NCI-H1048 (cell line): ENCODE measurements around the gene TXNL4A.

Experiments used
- DNase-seq: peaks from one replicate; lab custom pipeline; 2025; lab: John Stamatoyannopoulos, UW

The TXNL4A gene

DNA sequence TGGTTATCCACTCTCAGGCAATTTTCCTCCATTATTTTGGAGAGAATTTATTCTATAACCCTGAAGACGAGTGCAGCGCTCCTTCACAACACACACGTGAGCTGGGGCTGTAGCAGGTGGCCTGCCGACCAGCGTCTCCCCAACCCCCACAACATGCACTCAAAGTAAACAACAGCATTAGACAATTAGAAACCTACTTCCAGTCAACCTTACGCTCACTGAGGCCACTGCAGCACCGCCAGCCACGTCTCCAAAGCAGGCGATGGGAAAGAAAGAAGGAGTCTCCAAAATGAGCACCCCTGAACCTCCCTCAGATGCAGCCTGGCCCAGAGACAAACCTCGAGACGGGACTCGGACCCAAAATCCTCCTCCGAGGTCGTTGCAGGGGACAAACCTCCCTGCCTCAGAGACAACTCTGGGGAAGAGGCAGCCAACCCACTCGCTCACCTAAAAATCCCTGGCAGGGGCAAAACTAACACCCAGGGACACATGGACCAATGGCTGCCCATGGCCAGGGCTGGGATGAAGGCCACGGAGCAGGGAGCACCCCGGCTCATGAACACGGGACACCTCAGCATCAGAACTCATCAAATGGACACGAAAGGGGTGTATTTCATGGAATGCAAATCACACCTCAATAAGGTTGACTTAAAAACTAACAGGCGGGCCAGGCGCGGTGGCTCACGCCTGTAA is 39.5 kb downstream of the TXNL4A start:
- no peak for DNase-seq

DNA sequence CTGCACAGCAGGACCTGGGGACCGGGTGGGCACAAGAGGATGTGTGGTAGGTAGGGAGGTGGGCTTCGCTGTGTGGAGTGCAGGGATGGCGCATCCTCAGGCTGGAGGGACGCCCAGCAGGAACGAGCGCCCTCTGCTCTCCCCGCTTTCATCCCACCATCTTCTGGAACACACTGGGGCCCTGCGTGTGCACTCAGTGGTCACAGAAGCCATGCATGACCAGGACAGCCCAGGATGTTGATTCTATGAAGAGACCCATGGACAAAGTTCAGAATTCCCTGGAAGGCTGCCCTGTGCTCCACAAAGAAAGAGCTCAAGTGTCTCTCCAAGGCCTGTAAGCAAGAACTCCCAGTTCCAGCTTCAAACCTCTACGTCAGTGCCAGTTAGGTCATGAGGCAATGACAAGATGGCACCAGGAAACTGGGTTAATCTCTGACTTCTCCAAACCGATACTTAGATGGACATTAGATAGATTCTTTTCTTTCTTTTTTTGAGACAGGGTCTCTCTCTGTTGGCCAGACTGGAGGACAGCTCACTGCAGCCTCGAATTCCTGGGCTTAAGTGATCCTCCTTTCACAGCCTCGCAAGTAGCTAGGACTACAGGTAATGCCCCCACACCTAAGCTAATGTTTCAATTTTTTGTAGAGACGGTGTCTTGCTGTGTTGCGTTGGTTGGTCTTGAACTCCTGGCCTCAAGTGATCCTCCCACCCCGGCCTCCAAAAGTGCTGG is 40.3 kb downstream of the TXNL4A start:
- no peak for DNase-seq

DNA sequence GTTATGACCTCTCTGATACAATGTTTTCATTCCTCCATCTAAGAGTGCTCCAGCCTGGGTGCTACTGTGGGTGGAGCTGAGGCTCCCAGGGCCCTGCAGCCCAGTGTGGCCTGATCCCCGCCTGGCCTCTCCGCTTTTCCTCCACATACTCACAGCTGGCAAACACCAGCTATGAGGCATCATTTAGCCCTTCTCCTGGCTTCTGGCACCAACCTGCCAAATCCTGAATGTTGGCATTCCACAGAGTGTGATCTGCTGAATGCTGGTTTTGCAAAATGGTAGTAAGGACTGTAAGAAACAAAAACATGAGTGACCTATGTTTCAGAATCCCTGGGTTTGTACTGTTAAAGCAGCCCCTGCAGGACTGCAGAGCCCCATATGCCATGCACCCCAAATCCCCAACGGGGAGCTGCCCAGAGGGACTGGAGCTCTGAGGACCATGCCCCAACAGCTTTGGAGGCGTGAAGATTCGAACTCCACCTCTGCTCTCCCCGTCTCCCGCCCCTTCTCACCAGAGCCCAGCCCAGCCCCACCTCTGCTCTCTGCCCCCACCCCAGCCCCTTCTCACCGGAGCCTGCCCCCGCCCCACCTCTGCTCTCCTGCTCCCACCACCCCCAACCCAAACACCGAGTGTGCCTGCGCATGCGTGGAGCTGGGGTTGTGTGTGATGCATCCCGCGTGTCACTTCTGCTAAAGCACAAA is 41.2 kb downstream of the TXNL4A start:
- DNase-seq: no peak

DNA sequence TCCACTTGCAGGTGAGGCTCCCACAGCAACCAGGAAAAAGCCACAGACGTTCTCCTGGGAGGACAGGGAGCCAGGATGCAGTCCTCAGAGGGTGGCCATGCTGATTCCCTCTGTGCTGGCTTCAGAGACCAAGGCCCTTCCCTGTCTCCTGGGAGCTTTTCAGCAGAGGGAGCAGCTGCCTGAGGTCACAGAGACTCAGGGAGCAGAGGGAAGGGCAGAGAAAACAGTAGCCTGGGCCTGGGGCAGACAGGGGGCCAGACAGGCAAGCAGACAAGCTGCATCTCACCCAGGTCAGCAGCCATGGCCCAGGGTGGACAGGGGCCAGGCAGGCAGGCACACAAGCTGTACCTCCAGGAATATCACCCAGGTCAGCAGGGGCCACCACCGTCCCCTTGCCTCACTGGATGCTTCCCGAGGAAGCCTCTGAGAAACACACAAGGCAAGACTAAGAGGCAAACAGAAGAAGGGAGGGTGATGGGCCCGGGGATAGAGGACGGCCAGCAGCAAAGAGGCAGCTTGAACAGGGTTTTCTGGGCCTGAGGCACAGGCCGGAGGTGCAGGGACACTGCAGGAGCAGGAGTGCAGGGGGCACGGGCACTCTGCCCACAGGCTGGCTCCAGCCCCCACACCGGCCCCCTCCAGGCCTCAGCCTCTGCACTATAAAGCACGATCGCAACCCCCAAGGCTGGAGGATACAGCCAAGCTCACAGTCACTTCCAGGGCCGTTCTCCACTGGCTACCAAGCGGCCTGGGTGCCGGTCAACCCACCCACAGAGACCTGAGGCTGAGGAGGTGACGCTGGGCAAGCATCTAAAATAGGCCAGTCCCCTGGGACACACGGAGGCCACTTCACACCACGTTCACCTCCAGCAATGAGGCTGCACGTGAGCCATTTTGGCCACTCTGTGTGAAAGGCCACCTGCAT is 43.0 kb downstream of the TXNL4A start:
- no peak for DNase-seq

DNA sequence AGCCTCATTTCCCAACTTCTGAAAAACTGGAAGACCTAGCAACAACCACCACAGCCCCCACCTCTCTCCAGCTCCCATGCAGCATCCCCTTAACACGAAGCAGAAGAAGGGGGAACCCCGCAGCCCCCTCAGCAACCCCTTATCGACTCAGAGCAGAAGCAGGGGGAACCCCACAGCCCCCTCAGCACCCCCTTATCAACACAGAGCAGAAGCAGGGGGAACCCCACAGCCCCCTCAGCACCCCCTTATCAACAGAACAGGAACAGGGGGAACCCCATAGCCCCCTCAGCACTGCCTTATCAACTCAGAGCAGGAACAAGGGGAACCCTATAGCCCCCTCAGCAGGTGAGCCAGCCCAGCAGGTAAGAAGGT is 43.6 kb downstream of the TXNL4A start:
- DNase-seq: no peak

DNA sequence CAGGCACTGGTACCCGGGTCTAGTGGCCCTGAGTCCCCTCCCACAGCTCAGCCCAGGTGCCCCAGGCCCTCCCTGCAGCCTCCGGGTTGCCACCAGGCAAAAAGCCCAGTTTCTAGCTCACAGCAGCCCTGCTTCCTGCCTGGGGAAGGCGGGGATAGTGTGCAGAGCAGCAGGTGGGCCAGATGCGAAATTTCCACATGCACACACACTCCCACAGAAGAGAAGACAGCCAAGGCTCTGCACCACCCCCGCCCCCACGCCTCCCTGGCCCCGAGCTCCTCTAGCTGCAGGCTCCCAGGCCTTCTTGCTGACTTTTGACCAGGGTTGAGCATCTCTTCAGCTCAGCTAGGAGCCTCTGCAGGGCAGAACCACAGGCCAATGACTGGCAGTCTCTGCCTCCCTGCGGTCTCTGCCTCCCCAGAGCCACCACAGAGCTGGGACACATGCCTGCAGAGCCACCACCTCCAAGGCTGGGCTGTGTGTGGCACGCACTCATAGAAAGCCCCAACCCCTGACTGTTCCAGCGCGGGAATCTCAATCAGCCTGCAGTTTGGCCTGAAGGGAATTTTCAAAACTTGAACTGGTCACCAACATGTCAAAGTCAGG is 44.1 kb downstream of the TXNL4A start:
- DNase-seq: no peak

DNA sequence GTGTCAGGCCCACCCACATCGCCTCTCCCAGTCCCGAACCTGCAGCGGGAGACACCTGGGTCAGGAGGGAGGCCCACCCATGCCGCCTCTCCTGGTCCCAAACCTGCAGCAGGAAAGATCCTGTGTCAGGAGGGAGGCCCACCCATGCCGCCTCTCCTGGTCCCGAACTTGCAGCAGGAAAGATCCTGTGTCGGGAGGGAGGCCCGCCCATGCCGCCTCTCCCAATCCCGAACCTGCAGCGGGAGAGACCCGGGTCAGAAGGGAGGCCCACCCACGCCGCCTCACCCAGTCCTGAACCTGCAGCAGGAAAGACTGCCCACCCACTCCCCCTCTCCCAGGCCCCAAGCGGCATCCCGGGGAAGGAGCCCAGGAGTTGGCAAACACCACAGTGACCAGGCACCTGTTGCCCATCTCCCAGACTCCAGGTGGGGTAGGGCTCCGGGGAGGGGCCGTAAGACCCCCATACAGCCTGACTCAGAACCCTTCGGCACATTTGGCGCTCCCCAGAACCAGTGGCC is 44.7 kb downstream of the TXNL4A start:
- DNase-seq: no peak

DNA sequence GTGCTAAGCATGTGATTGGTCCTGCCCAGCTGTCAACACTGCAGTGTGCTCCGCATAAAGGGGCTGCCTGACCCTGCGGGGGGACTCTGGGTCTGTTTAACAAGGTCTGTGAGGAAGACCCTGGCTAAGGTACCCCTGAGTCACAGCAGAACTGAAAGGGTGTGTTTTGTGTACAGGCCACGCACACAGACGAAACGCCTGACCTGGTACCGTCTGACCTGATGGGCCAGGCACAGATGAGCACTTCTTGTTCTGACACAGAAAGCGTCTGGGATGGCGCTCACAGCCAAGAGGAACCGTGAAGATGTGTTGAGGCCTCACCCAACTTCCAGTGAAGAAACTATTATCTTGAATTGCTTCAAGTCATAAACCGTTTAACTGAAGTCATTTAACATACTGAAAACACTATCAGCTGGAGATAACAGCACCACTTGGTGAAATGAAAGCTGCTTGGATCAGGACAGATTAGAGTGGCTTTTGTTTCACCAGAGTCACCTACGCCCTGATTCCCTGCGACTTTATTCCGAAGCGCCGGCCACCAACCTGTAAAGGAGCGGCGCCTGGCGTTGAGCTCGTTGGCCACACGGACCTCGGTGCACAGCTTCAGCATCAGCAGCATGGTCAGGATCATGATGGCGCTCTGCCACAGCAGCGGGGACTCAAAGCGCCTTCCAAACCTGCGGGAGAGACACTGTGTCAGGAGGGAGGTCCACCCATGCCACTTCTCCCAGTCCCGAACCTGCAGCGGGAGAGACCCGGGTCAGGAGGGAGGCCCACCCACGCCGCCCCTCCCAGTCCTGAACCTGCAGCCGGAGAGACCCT is 45.4 kb downstream of the TXNL4A start:
- no peak for DNase-seq

DNA sequence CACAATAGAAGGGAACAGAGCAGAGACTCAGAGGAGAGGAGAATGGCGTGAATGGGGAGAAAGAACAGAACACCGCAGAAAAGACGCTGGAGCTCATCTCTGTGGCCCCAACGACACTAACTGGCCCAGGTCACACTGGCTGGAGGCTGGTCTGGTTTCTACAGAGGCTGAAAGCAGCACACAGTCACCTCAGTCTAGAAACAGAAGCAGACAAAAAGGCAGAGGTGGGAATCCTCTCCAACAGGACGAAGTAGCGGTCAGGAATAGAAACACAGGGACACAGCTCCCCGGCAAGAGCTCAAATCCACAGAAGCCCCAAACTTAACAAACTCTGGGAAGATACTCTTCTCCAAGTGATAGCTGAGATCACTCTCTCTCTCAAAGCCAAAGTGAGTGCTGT is 46.2 kb downstream of the TXNL4A start:
- no peak for DNase-seq

DNA sequence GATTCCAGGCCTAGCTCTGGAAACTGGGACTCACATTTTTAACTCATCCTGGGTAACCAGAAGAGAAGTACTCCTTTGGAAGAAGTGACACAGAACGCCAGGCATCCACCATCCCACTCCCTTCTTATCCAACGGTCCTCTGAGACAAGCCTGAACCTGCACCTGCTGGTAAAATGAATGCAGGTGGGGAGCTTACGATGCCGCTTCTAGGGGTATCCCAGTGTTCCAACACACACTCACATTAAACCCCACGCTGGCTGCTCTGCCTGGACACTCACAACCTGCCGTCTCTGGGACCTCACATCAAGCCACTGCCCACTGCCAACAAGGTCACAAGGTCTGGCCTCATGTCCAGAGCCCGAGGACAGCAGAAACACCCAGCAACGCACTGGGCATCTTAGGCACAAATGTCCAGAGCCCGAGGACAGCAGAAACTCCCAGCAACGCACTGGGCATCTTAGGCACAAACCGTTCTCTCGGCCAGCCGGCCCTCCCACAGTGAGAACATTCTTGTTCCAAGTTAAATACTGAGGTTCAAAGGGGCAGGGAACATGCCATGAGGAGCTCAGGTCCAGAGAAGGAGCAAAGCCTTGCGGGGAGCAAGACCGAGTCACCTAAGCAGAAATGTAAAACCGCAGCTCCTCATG is 46.8 kb downstream of the TXNL4A start:
- DNase-seq: no peak

DNA sequence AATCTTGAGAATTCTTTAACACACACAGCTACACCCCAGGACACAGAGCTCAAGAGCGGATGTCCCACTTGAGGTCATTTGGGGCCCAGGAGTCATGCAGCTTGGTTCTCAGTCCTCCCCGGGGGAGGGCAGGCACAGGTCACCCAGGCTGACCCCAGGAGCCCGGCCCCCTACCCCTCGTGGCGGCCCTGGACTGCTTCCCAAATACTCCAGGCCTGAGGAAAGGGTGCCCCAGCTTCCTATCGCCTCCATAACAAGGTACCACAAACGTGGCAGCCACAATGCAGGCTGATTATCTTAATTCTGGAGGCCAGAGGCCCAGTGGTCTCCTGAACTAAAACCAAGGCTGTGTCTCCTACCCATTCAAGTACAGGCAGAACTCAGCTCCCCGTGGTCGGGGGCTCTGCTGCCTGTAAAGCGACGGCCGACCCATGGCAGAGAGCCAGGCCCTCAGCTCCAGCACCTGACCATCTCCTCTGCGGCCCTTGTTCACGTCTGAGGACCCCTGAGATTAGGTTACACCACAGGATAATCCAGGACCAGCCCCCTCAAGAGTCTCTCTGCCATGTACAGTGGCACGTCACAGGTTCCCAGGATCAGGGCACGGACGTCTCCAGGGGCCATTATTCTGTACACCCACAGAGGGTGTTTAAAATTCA is 47.4 kb downstream of the TXNL4A start:
- DNase-seq: no peak

DNA sequence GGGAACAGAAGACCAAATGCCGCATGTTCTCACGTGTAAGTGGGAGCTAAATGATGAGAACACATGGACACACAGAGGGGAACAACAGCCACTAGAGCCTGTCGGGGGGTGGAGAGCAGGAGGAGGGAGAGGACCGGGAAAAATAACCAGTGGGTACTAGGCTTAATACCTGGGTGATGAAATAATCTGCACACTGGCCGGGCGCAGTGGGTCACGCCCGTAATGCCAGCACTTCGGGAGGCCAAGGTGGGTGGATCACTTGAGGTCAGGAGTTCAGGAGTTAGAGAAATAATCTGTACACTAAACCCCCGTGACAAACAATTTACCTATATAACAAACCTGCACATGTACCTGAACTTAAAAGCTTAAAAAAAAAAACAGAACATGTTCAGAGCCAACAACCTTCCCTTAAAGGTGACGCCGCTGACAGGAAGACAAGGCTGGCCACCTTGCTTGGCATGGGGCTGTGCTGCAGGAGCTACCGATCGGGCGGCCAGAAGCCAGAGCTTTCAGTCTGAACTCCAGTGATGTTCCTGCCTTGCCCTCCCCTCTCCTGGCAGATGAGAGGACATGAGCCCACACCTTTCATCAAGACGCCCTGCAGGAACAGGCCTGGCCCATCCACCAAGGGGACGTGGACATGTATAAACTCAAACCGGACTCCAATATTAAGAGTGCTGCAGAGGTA is 48.1 kb downstream of the TXNL4A start:
- DNase-seq: no peak

DNA sequence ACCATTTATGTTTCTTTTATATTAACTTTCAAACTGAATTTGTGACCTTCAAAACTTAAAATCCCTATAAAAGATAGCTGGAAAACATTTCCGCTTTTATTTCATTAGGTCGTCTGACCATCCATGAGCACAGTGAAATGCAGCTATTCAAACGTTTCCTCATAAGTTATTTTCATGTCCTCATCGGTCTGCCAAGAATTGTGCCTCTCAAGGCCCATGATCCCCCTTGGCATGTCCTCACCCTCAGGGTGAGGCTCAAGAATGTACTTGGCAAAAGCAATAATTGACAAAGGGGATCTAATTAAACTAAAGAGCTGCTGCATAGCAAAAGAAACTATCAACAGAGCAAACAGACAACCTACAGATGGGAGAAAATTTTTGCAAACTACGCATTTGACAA is 49.3 kb downstream of the TXNL4A start:
- no peak for DNase-seq

DNA sequence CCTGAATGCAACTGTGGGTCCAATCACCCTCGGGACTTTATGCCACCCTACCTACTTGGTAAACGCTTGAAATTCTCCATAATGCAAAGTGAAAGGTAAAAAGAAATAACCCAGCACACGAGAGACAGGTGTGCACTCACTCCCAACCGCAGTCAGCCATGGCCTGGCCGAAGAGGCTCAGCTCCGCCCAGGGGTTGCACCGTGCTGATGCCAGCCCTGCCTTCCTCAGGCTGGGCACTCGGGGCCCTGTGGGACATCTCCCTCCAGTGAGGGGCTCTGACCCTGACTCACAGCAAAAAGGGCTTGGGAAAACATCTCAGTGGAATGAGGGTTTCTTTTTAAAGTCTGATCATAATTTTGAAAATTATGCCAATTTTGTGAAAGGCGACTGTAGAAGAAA is 50.2 kb downstream of the TXNL4A start:
- DNase-seq: no peak

DNA sequence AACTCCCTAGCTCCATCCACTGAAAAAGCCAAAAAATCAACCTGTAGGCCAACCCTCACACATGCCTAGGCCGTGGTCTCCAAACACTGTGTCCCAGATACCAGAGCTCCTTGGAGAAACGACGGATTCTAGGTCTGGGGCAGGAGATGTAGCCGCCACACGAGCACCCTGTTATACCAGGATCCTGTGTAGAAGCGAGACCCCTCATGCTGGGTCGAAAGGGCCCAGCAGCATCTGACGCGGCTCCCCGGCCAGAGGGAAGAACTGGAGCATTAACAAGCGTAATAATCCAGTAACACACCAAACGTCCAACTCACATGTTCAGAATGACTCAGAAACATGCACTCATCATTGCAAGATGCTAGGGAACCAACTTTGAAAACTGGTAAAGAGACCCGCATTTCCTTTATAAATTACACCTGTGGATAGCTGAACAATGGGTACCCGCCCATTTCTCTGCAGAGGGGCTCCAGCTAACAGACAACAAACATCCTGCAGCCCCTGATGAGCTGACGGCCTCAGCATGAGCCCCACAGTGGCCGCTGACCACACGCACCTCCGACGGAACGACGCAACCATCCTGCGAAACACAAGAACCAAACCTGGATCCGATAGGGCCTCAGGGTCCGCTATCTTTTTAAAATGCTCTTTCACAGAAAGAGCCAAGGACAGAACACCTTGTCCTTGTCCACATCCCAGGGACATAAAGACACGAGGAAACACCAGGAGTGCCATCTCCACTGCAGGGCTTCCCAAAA is 51.1 kb downstream of the TXNL4A start:
- DNase-seq: no peak

DNA sequence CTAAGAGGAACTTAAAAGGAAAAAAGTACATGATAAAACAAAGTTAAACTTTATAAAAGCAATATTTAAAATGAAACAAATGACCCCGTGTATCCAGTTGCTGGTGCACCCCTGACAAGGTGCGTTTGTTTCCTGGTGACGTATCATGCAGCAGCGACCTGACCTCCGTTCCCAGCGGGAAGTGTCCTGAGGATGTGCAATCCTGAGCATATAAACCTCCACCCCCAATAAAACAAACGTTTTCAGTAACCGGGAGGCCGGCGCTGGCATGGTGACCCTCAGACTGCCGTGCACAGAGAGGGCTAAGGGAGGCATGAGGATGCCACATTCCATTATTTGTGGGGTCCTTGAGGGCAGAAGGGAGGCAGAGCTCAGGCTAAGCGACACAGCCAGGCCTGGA is 51.7 kb downstream of the TXNL4A start:
- DNase-seq: no peak

DNA sequence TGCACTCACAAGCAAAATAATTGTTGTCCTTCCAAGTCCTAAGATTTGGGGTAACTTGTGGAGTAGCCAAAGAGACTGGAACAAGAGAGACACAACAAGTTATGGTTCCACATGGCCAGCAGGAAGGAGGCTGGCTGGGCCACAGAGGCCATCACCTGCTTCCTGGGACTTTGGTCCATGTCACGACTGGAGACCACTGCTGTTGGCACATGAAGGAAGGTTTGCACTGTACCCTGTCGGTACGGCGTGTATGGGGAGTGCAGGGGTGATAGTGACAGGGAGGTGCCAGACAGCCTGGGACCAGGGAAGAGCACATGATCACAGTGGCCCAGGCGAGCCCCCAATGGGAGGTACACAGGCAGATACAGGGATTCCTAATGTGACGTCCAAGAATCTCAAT is 52.4 kb downstream of the TXNL4A start:
- no peak for DNase-seq

DNA sequence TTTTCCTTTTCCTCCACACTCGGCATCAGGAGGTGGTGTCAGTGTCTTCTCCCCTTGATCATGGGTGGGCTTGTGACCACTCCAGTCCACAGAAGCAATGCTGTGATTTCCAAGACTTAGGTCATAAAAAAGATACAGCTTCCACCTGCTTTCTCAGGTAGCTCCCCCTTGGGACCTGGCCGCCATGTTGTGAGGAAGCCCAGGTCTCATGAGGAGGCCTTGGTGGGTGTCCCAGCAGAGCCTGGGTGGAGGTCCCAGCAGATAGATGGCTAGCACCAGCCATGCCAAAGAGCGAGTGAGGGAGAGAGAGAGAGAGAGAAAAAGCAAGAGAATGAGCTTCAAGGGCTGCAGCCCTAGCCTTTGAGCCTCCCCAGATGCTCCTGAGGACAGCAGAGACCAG is 52.9 kb downstream of the TXNL4A start:
- DNase-seq: no peak
